ENCODE results near the gene LRRC25. TPM values are rescaled to one million over a fixed set of nuclear protein-coding genes. Genes with fewer than 3 reads are reported as not detected.

The LRRC25 gene
- total and polyA plus RNA-seq, 7 donors, result 2.2 to 13.3 (median 8.4) TPM

DNA sequence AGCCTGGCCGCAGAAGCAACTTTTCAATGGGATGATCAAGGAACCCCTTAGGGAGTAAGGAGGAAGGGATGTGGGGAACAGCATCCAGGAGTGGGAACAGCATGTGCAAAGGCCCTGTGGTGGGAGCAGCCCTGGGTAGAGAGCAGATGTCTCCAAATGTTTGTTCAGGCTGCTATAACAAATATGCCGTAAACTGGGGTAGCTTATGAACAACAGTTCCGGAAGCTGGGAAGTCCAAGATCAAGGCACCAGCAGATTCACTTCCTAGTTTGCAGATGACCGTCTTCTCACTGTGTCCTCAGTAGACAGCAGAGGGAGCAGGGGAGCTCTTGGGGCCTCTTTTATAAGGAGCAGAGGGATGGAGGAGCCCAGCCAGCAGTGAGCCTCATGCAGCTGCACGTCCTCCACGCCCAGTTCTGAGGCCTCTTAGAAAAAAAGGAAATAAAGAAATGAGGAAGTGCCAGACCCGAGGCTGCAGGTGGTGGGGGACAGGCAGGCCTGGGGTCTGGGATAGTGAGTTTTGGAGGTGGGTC is 4.2 kb upstream of the LRRC25 start:
- DNase-seq, result peak; percentile 84
- Histone ChIP-seq H3K4me3 (no peak overlapping the region), H3K36me3 (no peaks in the 10 kb centered on the region), H3K27me3 (peaks cover 8 to 17% (median 11%) of the 10 kb centered on the region in 3 donors), H3K4me1 (peaks cover 0 to 10% (median 0%) of the 10 kb centered on the region in 4 donors), H3K27ac (peak overlapping the region in 3 of 4 donors; percentile 27 to 47 (median 39)), H3K9me3 (no peaks in the 10 kb centered on the region)
- no peak for TF ChIP-seq POLR2A (IDR thresholded peaks at IDR 0.05)
- no peak for TF ChIP-seq EP300 (IDR thresholded peaks at IDR 0.05)
- TF ChIP-seq, protein P1, sequence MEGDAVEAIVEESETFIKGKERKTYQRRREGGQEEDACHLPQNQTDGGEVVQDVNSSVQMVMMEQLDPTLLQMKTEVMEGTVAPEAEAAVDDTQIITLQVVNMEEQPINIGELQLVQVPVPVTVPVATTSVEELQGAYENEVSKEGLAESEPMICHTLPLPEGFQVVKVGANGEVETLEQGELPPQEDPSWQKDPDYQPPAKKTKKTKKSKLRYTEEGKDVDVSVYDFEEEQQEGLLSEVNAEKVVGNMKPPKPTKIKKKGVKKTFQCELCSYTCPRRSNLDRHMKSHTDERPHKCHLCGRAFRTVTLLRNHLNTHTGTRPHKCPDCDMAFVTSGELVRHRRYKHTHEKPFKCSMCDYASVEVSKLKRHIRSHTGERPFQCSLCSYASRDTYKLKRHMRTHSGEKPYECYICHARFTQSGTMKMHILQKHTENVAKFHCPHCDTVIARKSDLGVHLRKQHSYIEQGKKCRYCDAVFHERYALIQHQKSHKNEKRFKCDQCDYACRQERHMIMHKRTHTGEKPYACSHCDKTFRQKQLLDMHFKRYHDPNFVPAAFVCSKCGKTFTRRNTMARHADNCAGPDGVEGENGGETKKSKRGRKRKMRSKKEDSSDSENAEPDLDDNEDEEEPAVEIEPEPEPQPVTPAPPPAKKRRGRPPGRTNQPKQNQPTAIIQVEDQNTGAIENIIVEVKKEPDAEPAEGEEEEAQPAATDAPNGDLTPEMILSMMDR (IDR thresholded peaks at IDR 0.05), result peak in 1 of 4 experiments; percentile 17
- TF ChIP-seq POLR2AphosphoS5 (IDR thresholded peaks at IDR 0.05), result peak in 2 of 4 donors; percentile 5 to 19
- intact Hi-C loops (cut with DNase I), result no loop called here
- 18 to 32% methylated on average over 7 of the region's 7 CpGs for WGBS, 2 donors

- intact Hi-C loops (cut with DNase I), result no loop called here
- peak in 2 of 4 donors; percentile 15 to 18 for TF ChIP-seq POLR2AphosphoS5 (IDR thresholded peaks at IDR 0.05)
- no peak for TF ChIP-seq EP300 (IDR thresholded peaks at IDR 0.05)
- TF ChIP-seq, protein P1 (IDR thresholded peaks at IDR 0.05), result no peak
- TF ChIP-seq POLR2A (IDR thresholded peaks at IDR 0.05), result no peak
- Histone ChIP-seq H3K9me3 (no peaks in the 10 kb centered on the region), H3K4me1 (peaks cover 0 to 10% (median 0%) of the 10 kb centered on the region in 4 donors), H3K27me3 (peaks cover 10 to 25% (median 19%) of the 10 kb centered on the region in 3 donors), H3K36me3 (no peaks in the 10 kb centered on the region), H3K4me3 (no peak overlapping the region), H3K27ac (no peak overlapping the region)
- WGBS, 2 donors, result 18 to 50% methylated on average over 6 of the region's 6 CpGs
- DNase-seq, result no peak
Measured at GRCh38 chr19:18399008-18399407, 1.6 kb upstream of the LRRC25 start.

- TF ChIP-seq, protein P1 (IDR thresholded peaks at IDR 0.05), result no peak
- no peak for TF ChIP-seq EP300 (IDR thresholded peaks at IDR 0.05)
- TF ChIP-seq POLR2AphosphoS5 (IDR thresholded peaks at IDR 0.05), result no peak
- TF ChIP-seq POLR2A (IDR thresholded peaks at IDR 0.05), result no peak
- H3K4me3 ChIP-seq, result peak overlapping the region in 3 of 4 donors; percentile 7 to 42 (median 34)
- H3K4me1 ChIP-seq, result peaks cover 0 to 10% (median 0%) of the 10 kb centered on the region in 4 donors
- no peak for DNase-seq
- intact Hi-C loops (cut with DNase I), result no loop called here
- WGBS, 2 donors, result 49 to 71% methylated on average over 37 of the region's 37 CpGs
- no peaks in the 10 kb centered on the region for H3K36me3 ChIP-seq
- peak overlapping the region in 1 of 4 donors; percentile 7 for H3K27ac ChIP-seq
- H3K27me3 ChIP-seq, result peaks cover 10 to 25% (median 19%) of the 10 kb centered on the region in 3 donors
- H3K9me3 ChIP-seq, result no peaks in the 10 kb centered on the region
Measured at GRCh38 chr19:18396471-18397241, 766 bp downstream of the LRRC25 start.

DNA sequence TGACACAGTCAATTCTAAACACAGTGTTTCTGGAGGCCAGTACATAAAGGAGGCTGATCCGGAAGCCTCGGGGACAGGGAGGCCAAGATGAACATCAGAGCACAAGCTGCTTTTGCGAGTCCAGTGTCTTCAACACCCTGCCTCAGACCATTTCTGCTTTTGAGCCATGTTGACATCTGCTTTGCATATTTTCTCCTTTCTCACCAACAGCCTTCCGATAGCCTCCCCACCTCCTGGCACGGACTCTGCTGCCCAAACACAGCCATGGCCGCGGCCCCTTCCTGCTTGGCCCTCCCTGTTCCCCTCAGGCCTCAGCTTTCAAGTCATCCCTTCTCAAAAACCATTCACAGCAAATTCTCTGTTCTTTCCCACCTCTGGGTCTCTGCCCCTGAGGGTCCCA is 3.6 kb downstream of the LRRC25 start:
- peaks cover 0 to 5% (median 0%) of the 10 kb centered on the region in 4 donors for H3K9me3 ChIP-seq
- intact Hi-C loops (cut with DNase I), result no loop called here
- peak overlapping the region in 1 of 4 donors; percentile 21 for H3K27ac ChIP-seq
- no peak for DNase-seq
- TF ChIP-seq POLR2AphosphoS5 (IDR thresholded peaks at IDR 0.05) (no peak), POLR2A (IDR thresholded peaks at IDR 0.05) (no peak), EP300 (IDR thresholded peaks at IDR 0.05) (no peak)
- TF ChIP-seq, protein P1 (IDR thresholded peaks at IDR 0.05), result no peak
- peak overlapping the region in 2 of 4 donors; percentile 5 to 17 for H3K4me3 ChIP-seq
- H3K4me1 ChIP-seq, result peaks cover 0 to 10% (median under 1%) of the 10 kb centered on the region in 4 donors
- H3K36me3 ChIP-seq, result no peaks in the 10 kb centered on the region
- peaks cover 10 to 25% (median 19%) of the 10 kb centered on the region in 3 donors for H3K27me3 ChIP-seq
- WGBS, 2 donors, result 70 to 87% methylated on average over 7 of the region's 7 CpGs
